ENCODE data around the gene WHRN.
A peak's percentile ranks its signal among the peaks of the same experiment; 100 is the strongest.

WHRN gene

DNA sequence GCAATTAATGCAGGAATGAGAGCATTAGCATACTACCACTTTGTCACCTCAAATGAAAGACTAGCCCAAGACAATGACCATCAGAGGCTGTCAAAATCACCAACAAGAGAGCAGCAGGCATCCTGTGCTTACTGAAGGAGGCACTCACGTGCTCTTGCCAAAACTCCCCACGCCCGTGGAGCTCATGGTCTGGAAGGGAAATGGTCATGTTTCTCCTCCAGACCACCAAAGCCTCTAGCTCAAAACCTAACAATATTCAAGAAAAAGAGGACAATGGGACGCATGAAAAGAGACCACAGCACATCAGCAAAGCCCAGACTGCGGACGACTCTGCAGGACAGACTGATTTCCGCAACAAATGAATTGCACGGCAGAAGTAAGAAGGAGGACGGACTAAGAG lies 130.3 kb downstream of the WHRN start:
- DNase-seq, result no peak

DNA sequence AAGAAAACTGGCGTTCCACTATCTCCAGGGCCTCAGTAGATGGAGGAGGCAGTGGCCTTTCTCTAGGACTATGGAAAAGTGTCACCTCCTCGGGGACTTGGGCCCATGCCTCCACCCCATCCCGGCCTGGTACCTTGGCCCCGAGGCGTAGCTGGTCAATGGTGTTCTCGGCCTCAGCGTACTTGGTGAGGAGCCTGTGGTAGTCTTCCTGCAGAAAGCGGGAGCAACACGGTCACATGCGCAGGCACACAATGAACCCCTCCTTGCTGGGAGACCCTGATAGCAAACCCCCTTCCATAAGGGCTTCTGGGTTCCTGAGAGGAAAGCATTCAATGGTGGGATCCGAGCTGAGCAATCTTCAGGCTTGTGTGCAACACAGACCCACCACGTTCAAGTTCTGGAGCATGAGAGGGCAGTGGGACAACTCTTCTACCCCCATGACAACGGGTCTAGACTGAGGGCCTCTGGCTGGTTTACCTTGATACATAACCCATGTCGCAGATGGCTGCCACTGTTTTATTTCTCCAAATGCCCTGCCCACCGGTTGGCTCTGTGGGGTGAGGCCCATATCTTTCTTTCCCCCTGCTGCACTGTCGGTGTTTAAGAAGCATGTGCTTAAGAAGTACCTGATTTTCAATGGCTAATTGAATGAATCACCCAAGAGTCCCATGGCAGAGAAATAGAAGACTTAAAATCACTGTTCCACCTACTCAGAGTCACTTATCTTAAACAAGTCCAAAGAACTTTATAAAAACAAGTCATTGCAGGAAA lies 131.1 kb downstream of the WHRN start:
- no peak for DNase-seq

DNA sequence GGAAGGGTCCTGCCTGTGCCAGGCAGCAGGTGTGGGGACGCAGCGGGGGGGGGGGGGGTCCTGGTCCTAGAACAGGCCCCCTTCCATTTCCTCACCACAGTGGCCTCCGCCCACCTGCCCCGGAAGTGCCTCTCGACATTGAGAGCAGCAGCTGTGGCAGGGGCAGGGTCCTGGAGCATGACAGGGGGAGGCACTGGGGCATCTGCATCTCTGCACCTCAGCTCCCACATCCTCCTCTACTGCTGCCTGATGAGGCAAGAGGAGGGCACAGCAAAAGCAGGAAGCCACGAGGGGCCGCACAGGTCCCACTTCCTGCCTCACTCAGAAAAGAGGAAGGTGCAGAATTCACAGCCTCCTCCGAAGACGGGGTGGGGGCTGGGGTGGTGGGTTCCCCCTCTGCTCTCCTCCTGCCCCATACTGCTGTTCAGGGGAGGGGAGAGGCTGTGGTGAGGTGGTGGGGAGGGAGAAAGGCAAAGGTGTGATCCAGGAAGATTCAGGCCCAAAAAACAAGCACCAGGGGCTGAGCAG lies 132.3 kb downstream of the WHRN start:
- peak; percentile 91 for DNase-seq

DNA sequence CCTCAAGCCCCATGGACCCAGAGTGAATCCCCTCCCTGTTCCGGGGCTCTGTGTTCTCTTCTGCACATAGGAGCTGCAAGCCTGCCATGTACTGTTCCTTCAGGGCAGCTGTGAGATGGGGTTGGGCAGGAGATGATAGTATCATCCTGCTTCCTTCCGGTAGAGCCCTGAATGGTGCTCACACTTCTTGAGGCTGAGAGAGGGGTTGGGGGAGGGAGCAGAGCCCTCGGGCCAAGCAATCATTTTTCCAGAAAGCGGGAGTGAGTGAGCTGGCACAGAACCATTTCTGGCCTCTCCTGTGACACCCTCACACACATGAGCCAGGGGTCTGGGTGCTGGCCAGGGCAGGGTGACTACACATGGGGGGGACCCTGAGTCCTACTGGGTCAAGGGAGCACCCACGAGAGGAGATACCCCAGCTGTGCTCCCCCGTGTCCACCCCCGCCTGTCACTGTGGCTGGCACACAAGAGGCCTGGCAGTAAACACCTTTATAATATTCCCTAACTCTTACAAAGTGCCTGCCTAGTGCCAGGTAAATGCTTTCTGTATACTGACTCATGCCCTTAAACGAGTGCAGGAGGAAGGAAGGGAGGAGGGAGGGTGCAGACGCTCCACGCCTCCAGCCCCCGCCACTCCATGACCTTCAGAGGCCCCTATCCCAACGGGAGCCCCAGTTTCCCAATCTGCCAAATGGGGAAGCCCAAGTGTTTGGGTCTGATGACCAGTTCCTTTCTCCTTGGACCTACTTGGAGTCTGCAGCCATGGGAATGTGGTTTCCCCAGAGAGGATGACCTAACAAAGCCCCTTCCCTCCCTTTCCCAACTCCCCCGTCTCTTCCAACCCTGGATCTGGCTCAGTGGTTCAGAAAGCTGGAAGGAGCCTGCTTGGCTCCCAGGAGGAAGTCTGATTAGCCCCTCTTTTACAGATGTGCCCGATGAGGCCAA lies 133.0 kb downstream of the WHRN start:
- DNase-seq, result peak; percentile 57

DNA sequence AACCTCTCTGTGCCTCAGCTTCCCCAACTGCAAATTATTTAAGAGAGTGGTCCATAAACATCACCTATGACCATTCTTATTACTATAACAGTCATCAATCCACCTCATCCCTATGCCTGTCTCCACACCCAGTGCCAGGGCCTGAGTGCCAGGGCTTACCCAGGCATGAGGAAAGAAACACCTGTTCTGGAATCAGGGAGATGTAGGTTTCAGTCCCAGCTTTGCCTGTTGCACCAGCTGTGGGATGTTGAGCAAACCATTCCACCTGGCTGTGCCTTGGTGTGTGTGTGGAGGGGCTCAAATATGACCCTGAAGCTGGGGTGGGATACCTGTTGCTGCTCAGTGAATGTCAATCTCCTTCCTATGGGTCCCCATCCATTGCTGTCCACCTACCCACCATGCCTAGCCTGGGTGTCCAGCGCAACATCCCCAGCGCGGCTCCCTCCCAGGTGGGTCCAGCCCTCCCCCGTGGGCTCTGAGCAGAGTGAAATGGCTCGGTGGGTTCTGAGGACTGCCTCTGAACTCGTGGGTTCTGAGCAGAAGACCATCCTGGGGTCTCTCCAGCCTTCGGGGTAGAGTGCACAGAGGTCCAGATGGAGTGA lies 133.8 kb downstream of the WHRN start:
- DNase-seq, result no peak

DNA sequence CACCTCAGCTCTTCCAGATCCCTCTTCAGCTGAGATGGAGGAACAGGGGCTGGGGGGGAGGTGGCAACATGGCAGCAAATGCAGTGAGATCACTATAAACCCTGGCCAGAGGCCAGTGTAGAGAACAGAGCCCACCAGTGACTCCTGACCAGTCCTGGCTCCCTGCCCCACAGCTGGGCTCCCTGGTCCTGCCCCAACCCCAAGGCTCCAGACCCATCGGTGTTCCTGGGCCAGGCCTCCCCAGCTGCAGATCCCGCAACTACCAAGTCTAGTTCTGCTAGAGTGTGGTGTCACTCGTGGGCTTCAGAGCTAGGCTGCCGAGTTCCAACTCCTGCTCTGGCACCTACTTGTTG lies 134.3 kb downstream of the WHRN start:
- no peak for DNase-seq

DNA sequence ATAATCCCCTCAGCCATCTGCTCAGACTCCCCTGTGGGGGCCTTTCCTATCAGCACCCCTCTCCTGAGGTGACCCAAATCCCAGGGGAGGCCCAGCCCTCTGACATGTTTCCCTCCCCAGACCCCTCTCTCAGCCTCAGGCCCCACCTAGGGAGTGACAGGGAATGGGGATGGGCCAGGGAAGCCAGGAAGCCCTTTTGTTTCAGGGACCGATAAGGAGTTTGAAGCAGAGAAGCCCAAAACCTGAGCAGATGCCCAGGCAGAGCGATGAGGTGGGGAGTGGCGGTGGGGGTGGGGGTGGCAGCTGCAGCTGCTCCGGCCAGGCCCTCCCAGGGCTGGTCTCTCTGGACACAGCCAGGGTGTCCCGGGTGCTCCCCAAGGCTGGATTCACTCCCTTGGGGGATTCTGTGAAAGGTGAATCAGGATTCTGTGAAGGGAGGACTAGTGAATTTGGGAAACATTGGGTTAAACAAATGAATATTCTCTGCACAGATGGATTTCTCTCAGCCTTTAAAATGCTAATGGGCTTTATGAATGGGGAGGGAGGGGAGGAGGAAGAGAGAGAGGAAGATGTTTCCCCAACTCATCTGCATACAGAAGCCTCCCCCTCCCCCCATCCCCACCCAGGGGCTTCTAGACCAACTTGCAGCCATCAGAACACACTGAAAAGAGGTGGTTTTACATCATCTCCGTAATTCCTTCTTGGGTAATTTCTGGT lies 134.9 kb downstream of the WHRN start:
- no peak for DNase-seq

DNA sequence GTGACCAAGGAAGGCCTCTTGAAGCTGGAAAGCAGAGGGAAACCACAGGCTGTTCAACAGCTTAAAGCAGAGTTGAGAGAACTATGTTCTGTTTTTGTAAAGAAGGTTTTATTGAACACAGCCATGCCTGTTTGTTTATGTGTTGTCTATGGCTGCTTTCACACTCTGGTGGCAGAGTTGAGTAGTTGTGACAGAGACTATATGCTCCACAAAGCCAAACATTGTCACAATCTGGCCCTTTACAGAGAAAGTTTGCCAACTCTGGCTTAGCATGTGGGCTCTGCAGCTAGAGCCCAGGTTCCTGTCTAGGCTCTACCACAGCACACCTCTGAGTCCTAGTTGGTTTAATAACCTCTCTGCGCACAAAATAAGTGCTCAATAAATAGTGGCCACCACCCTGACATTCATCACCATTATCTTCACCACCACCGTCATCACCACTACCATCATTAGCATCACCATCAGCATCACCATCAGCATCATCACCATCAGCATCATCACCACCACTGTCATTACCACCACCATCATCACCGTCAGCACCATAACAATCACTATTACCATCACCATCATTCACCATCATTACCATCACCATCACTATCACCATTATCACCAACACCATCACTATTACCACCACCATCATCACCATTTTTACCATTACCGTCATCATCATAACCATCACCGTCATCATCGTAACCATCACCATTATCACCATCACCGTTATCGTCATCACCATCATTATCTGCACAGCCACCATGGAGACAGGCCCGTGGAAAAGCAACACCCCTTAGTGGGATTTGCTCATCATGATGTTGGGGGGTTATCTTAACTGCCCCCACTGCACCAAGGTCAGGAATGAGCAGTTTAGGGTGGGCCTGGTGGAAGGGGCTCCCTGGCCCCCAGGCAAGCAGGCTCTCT lies 135.8 kb downstream of the WHRN start:
- DNase-seq, result no peak

DNA sequence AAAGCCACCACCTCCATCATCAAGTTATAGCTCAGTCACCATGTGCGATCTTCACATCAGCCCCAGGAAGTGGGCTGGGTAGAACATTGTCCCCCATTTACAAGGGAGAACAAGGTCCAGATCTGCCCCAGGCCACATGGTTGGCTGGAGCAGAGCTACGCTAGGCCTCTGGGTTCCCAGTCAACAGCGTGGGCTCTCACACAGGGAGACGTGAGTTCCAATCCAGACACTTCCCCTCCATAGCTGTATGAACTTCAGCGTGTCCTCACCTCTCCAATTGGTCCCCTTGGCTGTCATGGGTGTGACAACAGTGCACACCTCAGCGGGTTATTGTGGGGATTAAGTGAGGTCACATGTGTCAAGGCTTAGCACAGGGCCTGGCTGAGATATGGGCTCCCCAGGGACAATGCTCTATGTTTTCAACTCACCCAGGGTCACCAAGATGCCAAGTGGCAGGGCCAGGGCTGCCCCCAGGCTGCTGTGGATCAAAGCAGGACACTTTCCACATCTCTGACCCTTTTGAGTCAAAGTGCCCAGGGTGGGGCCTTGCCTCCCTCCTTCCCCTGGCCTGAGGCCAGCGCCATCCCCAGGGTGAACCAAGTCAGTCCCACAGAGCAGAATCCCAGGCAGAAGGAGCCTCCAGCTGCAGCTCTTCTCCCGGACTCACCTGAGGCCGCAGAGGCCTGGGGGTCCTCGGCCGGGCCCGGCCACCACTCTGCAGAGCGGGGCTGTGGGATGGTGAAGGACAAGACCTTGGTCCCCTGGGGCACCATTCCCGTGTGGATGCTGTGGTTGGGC lies 137.3 kb downstream of the WHRN start:
- DNase-seq, result no peak

DNA sequence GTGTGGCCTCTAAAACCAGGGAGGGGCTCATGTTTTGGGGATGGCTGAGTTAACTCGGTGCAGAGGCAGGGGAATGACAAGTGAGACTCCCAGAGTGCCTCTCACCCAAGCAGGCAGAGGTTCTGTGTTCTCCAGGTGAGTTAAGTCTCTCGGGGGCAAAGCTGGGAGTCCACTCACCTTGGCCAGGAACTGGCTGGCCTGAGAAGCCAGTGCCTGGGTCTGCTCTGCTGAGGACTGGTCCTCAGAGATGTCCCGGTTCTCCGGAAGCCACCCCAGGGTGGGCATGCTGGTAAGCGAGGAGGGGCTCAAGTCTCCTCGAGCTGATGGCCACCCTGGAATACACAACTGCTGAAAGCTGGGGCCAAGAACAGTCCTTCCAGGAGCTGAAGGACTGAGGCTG lies 137.9 kb downstream of the WHRN start:
- no peak for DNase-seq

DNA sequence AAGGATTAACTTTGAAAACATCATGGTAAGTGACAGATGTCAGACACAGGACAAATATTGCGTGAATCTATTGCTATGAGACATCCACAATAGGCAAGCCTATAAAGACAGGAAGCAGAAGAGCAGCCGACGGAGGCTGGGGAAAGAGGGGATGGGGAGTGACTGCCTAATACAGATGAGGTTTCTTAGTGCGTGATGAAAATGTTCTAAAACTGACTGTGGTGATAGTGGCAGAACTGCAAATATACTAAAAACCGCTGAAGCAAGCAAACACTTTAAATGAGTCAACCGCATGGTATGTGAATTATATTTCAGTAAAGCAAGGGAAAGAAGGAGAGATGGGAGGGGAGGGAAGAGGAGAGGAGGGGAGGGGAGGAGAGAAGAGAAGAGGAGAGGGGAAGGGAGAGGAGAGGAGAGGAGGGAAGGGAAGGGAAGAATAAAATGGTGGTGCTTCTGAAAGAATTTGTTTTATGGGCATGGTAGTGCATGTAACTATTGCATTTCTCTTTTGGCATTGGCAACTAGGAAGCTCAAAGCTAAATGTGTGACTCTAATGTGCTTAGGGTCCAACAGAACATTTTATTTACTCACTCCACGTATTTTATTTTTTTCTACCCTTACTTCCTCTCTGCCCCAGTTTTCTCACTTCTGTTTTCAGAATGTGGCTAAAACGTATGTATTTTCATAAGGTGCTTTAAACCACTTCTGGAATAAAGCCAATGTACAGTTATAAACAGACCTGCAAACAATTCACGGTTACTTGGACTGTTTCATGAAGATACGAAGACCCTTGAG lies 138.7 kb downstream of the WHRN start:
- peak; percentile 61 for DNase-seq

DNA sequence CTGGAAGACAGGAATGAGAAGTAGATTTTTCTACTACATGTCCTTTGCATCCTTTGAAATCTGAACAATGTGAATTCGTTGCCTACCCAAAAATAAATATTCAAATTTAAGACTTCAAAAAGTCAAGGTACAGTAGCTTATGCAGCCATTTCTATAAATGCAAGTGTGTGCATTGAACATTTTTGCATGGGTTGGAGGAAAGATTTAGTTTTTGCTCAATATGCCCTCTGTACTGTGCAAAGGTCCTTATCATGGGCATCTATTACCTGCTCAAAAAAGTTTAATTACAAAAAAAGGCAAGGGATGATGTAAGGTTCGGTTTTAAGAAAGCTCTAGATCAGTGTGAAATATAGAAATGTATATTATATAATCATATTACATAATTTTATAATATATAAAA lies 140.1 kb downstream of the WHRN start:
- no peak for DNase-seq

DNA sequence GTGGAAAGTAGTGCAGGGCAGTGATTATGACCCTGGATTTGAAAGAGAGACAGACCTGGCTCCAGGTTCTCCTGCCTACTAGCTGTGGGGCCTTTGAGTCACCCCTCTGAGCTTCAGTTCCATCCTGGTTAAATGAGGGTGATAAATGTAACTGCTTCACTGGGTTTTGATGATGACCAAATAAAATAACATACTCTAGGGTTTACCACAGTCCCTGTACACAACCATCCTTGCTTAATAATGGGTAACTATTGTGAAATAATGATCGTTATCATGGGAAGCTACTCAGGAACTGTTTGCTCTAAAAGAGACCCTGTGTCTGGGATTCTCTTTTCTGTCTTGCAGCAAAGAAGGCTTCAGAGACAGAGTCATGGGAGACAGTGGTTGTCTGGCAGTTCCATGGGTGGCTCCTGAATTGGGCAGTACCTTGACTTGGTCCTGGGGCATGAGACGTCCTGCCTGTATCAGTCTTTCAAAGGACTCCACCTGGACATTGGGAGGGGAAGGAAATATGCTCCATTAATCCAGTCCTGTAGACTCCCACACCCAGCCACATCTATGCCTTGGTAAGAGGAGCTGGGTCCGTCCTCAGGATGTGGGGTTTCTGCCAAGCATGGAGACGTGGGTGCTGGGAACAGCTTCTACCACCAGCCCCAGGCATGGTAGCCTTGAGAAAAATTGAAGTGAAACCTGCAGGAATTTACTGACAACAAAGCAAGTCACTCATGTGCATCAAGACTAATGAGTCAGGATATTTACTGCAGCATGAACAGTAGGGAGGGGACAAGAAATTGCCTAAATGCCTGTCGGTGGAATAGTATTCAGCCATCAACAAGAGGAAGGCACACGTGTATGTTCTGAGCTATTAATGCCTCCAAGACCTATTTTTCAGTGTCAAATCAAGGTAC lies 140.9 kb downstream of the WHRN start:
- no peak for DNase-seq

DNA sequence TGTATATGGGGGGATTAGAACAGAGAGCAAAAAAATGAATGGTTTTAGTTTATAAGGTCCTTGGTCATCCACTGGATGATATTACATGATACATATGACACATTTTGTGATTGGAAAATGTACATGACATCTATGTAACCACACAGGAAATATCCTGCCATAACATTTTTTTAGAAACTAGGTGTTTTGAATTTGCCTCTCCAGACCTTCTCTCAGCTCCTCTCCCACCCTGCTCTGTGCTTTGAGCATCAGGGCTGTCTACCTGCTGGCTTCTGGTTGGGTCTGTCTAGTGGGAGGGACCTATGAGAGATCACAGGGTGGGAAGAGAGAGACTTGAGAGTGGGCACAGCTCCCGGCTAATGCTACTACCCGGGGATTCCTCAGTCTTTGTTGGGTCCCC lies 141.8 kb downstream of the WHRN start:
- DNase-seq, result peak; percentile 34

DNA sequence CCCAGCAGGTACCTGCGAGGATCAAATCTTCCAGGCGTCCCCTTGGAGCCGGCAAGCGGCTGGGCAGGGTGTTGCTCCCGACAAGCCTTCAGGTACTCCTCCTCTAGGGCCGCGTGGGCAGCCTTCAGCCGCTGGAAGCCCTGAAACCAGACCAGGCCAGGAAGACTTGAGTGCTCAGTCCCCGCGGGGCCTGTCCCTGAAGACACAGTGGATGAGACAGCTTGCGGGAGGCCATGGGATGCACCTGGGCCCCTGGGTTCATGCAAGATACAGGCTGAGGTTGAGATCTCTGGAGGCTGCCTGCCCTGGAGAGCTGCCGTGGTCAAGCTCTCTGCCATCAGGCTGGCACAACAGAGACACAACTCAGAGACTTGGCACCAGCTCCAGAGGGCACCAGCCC lies 142.9 kb downstream of the WHRN start:
- DNase-seq, result no peak

DNA sequence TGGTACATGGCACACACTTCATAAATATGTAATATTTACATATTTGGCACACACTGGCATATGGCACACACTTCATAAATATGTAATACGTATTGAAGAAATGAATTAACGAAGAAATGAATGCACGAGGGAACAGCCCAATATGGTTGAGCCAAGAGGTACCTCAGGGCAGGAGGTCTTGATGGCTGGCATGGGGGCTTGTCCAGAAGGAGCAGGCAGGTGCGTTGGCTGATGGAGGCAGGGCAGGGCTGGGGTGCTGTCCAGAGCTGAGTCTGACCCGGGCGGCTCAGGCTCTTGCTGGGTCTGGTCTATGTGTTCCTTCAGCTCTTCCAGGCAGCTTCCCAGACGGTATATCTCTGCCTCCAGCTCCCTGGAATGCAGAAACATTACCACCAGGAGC lies 143.7 kb downstream of the WHRN start:
- no peak for DNase-seq

DNA sequence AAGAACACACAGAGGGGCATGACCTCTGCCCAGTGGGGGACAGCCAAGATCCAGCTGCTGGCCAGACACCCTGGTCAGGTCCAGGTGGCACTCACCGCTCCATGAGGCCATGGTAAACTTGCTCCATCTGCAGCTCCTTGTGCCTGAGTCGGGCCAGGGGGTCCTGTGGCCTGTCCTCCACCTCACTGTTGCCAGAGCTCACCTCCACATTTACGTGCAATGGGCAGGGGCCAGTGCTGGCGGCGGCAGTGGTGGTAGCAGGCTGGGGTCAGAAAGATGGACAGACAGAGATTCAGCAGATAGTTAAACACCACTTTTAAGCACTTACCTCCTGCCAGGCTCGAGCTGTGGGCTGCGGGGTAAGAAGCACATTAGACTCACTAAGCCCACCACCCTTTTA lies 145.5 kb downstream of the WHRN start:
- no peak for DNase-seq

DNA sequence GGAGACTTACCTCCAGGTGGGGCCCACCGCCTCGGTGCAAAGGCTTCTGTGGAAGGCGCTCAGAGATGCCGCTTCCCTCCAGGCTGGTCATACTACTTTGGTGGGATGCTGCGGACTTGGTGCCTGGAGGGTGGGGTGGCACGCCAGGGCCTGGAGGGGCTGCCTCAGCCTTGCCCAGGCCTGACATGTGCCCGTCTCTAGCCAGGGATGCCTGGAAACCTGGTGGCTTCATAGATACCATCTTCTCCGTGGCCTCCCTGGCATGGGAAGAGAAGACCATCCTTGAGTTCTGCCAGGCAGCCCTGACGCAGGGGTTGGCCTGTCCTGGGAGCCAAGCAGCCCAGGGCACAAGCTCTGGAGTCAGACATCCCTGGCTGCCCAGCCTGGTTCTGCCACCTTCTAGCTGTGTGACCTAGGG lies 147.4 kb downstream of the WHRN start:
- DNase-seq, result no peak

DNA sequence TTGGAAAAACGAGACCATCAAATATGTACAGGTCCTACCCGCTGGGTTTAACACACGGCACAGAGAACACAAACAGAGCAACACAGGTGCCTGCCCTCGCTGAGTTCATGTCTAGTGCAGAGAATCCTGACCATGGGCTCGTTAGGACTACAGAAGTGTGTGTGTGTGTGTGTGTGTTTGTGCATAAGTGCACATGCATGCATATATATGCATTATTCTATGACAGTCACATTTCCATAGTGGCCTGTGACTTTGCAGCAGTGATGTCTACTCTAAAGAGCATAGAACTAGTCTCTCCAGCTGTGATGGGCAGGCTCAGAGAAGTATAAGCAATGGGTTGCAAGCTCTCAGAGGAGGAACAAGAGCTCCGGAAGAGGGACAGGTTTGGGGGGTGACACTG lies 147.9 kb downstream of the WHRN start:
- no peak for DNase-seq

Measured in central memory CD4-positive, alpha-beta T cell (primary cell).